ENCODE results near the gene TMEM52. TPM values are rescaled to one million over a fixed set of nuclear protein-coding genes. Genes with fewer than 3 reads are reported as not detected.
A peak's percentile ranks its signal among the peaks of the same experiment; 100 is the strongest.

The TMEM52 gene
- total RNA-seq = under 1 TPM in 3 of 5 donors, not detected in 2; 0.28 to 0.93 (median 0.69) TPM
- total RNA-seq (2013) = 0.52 TPM
- total RNA-seq = 0 to 0.98 (median 0.23) reads per million in 29 experiments

GRCh38 chr1:1918901-1919303 lies at the start of gene TMEM52:
TSS of gene TMEM52 (minus strand) at chr1:1919279. CDS start at chr1:1919265, 14 bp downstream.
- Mint-ChIP-seq H3K27ac (peak within 1 kb of the TSS; percentile 43 to 72), H3K4me3 (peak within 1 kb of the TSS; percentile 62 to 69 (median 64)), H3K36me3 (no peaks in the 10 kb centered on the region), H3K4me1 (peaks cover 0 to 11% (median 0%) of the 10 kb centered on the region in 3 donors), H3K27me3 (peaks cover 0 to under 1% of the 10 kb centered on the region in 2 donors), H3K9me3 (no peaks in the 10 kb centered on the region)
- Histone ChIP-seq H3K27me3 (replicated peaks in 1 of 2; ENCODE audit: control insufficient read depth in 2 of 2, extremely low read depth in 1 of 2, insufficient read depth in 2 of 2, low read length in 1 of 2) (peaks cover 0 to 23% of the 10 kb centered on the region in 2 experiments), H3K4me3 (ENCODE audit: control insufficient read depth in 1 of 2, extremely low read depth in 1 of 2, low read length in 1 of 2) (peak within 1 kb of the TSS; percentile 35 to 39), H3K36me3 (ENCODE audit: control insufficient read depth in 2 of 2, extremely low read depth in 1 of 2, insufficient read depth in 1 of 2, low read length in 1 of 2) (no peaks in the 10 kb centered on the region), H3K9me3 (no peaks in the 10 kb centered on the region), H3K4me1 (ENCODE audit: control insufficient read depth in 1 of 2, extremely low read depth in 1 of 2, insufficient read depth in 2 of 2, low read length in 2 of 2) (peaks cover 0 to 28% of the 10 kb centered on the region in 2 experiments), H3K27ac (ENCODE audit: low read length) (peak within 1 kb of the TSS; percentile 63)
- ChIA-PET POLR2A (no interaction called here), CTCF (no interaction called here)
- DNase-seq (peak in 6 of 35 experiments; percentile 14 to 34 (median 22)), ATAC-seq (replicated peaks in 1 of 4) (peak; percentile 13 to 37 (median 18))
- WGBS (ENCODE audit: insufficient coverage) = 0% methylated on average over 44 of the region's 44 CpGs

GRCh38 chr1:1967879-1968278 lies 48.8 kb upstream of the TMEM52 start:
- Mint-ChIP-seq H3K4me3 (no peak overlapping the region), H3K36me3 (no peaks in the 10 kb centered on the region), H3K9me3 (no peaks in the 10 kb centered on the region), H3K27me3 (peaks cover 0 to 3% of the 10 kb centered on the region in 2 donors), H3K27ac (no peak overlapping the region), H3K4me1 (no peaks in the 10 kb centered on the region)
- no peak for DNase-seq
- WGBS (ENCODE audit: insufficient coverage) = 73% methylated on average over 3 of the region's 3 CpGs
- Histone ChIP-seq H3K9me3 (no peaks in the 10 kb centered on the region), H3K4me3 (ENCODE audit: control insufficient read depth in 1 of 2, extremely low read depth in 1 of 2, low read length in 1 of 2) (no peak overlapping the region), H3K27me3 (replicated peaks in 1 of 2; ENCODE audit: control insufficient read depth in 2 of 2, extremely low read depth in 1 of 2, insufficient read depth in 2 of 2, low read length in 1 of 2) (peaks cover 0 to 45% of the 10 kb centered on the region in 2 experiments), H3K27ac (ENCODE audit: low read length) (no peak overlapping the region), H3K36me3 (ENCODE audit: control insufficient read depth in 2 of 2, extremely low read depth in 1 of 2, insufficient read depth in 1 of 2, low read length in 1 of 2) (no peaks in the 10 kb centered on the region), H3K4me1 (ENCODE audit: control insufficient read depth in 1 of 2, extremely low read depth in 1 of 2, insufficient read depth in 2 of 2, low read length in 2 of 2) (no peaks in the 10 kb centered on the region)
- ATAC-seq (replicated peaks in 1 of 4) = no peak
- ChIA-PET CTCF (no interaction called here), POLR2A (no interaction called here)

- DNase-seq = no peak
- Histone ChIP-seq H3K4me3 (ENCODE audit: control insufficient read depth in 1 of 2, extremely low read depth in 1 of 2, low read length in 1 of 2) (no peak overlapping the region), H3K27me3 (replicated peaks in 1 of 2; ENCODE audit: control insufficient read depth in 2 of 2, extremely low read depth in 1 of 2, insufficient read depth in 2 of 2, low read length in 1 of 2) (peaks cover 0 to 46% of the 10 kb centered on the region in 2 experiments), H3K27ac (ENCODE audit: low read length) (no peak overlapping the region), H3K36me3 (ENCODE audit: control insufficient read depth in 2 of 2, extremely low read depth in 1 of 2, insufficient read depth in 1 of 2, low read length in 1 of 2) (no peaks in the 10 kb centered on the region), H3K4me1 (ENCODE audit: control insufficient read depth in 1 of 2, extremely low read depth in 1 of 2, insufficient read depth in 2 of 2, low read length in 2 of 2) (no peaks in the 10 kb centered on the region), H3K9me3 (no peaks in the 10 kb centered on the region)
- Mint-ChIP-seq H3K9me3 (no peaks in the 10 kb centered on the region), H3K27ac (no peak overlapping the region), H3K4me3 (no peak overlapping the region), H3K4me1 (no peaks in the 10 kb centered on the region), H3K36me3 (no peaks in the 10 kb centered on the region), H3K27me3 (peaks cover 3 to 4% of the 10 kb centered on the region in 2 donors)
- POLR2A ChIA-PET = no interaction called here
- CTCF ChIA-PET = no interaction called here
- no peak for ATAC-seq (replicated peaks in 1 of 4)
- 62% methylated on average over 13 of the region's 16 CpGs for WGBS (ENCODE audit: insufficient coverage)
Measured at GRCh38 chr1:1967151-1967550, 48.1 kb upstream of the TMEM52 start.

- Mint-ChIP-seq H3K36me3 (no peaks in the 10 kb centered on the region), H3K27me3 (peaks cover 7 to 11% of the 10 kb centered on the region in 2 donors), H3K27ac (no peak overlapping the region), H3K4me3 (no peak overlapping the region), H3K4me1 (no peaks in the 10 kb centered on the region), H3K9me3 (no peaks in the 10 kb centered on the region)
- no peaks in the 10 kb centered on the region for H3K36me3 ChIP-seq (ENCODE audit: control insufficient read depth in 2 of 2, extremely low read depth in 1 of 2, insufficient read depth in 1 of 2, low read length in 1 of 2)
- DNase-seq = no peak
- H3K9me3 ChIP-seq = no peaks in the 10 kb centered on the region
- peaks cover 0 to 52% of the 10 kb centered on the region in 2 experiments for H3K27me3 ChIP-seq (replicated peaks in 1 of 2; ENCODE audit: control insufficient read depth in 2 of 2, extremely low read depth in 1 of 2, insufficient read depth in 2 of 2, low read length in 1 of 2)
- WGBS (ENCODE audit: insufficient coverage) = 75% methylated on average over 29 of the region's 38 CpGs
- H3K4me3 ChIP-seq (ENCODE audit: control insufficient read depth in 1 of 2, extremely low read depth in 1 of 2, low read length in 1 of 2) = no peak overlapping the region
- no peak overlapping the region for H3K27ac ChIP-seq (ENCODE audit: low read length)
- no peak for ATAC-seq (replicated peaks in 1 of 4)
- ChIA-PET CTCF (no interaction called here), POLR2A (no interaction called here)
- H3K4me1 ChIP-seq (ENCODE audit: control insufficient read depth in 1 of 2, extremely low read depth in 1 of 2, insufficient read depth in 2 of 2, low read length in 2 of 2) = no peaks in the 10 kb centered on the region
Measured at GRCh38 chr1:1966071-1966740, 47.1 kb upstream of the TMEM52 start.

- ChIA-PET CTCF (no interaction called here), POLR2A (no interaction called here)
- DNase-seq = no peak
- no peak overlapping the region for H3K4me3 ChIP-seq (ENCODE audit: control insufficient read depth in 1 of 2, extremely low read depth in 1 of 2, low read length in 1 of 2)
- Mint-ChIP-seq H3K36me3 (no peaks in the 10 kb centered on the region), H3K4me1 (no peaks in the 10 kb centered on the region), H3K27ac (no peak overlapping the region), H3K4me3 (no peak overlapping the region), H3K9me3 (no peaks in the 10 kb centered on the region), H3K27me3 (peaks cover 13 to 17% of the 10 kb centered on the region in 2 donors)
- no peaks in the 10 kb centered on the region for H3K9me3 ChIP-seq
- H3K27me3 ChIP-seq (replicated peaks in 1 of 2; ENCODE audit: control insufficient read depth in 2 of 2, extremely low read depth in 1 of 2, insufficient read depth in 2 of 2, low read length in 1 of 2) = peaks cover 0 to 58% of the 10 kb centered on the region in 2 experiments
- WGBS (ENCODE audit: insufficient coverage) = 76% methylated on average over 10 of the region's 10 CpGs
- H3K4me1 ChIP-seq (ENCODE audit: control insufficient read depth in 1 of 2, extremely low read depth in 1 of 2, insufficient read depth in 2 of 2, low read length in 2 of 2) = no peaks in the 10 kb centered on the region
- no peak for ATAC-seq (replicated peaks in 1 of 4)
- no peak overlapping the region for H3K27ac ChIP-seq (ENCODE audit: low read length)
- no peaks in the 10 kb centered on the region for H3K36me3 ChIP-seq (ENCODE audit: control insufficient read depth in 2 of 2, extremely low read depth in 1 of 2, insufficient read depth in 1 of 2, low read length in 1 of 2)
Measured at GRCh38 chr1:1965546-1965945, 46.5 kb upstream of the TMEM52 start.

- no peak overlapping the region for H3K27ac Mint-ChIP-seq
- 81% methylated on average over 22 of the region's 25 CpGs for WGBS (ENCODE audit: insufficient coverage)
- Histone ChIP-seq H3K4me3 (ENCODE audit: control insufficient read depth in 1 of 2, extremely low read depth in 1 of 2, low read length in 1 of 2) (no peak overlapping the region), H3K27ac (ENCODE audit: low read length) (no peak overlapping the region), H3K9me3 (no peaks in the 10 kb centered on the region), H3K4me1 (ENCODE audit: control insufficient read depth in 1 of 2, extremely low read depth in 1 of 2, insufficient read depth in 2 of 2, low read length in 2 of 2) (peaks cover 0 to 4% of the 10 kb centered on the region in 2 experiments), H3K27me3 (replicated peaks in 1 of 2; ENCODE audit: control insufficient read depth in 2 of 2, extremely low read depth in 1 of 2, insufficient read depth in 2 of 2, low read length in 1 of 2) (peaks cover 0 to 66% of the 10 kb centered on the region in 2 experiments), H3K36me3 (ENCODE audit: control insufficient read depth in 2 of 2, extremely low read depth in 1 of 2, insufficient read depth in 1 of 2, low read length in 1 of 2) (no peaks in the 10 kb centered on the region)
- H3K4me3 Mint-ChIP-seq = no peak overlapping the region
- DNase-seq (no peak), ATAC-seq (replicated peaks in 1 of 4) (no peak)
- ChIA-PET CTCF (no interaction called here), POLR2A (no interaction called here)
- no peaks in the 10 kb centered on the region for H3K36me3 Mint-ChIP-seq
- H3K9me3 Mint-ChIP-seq = no peaks in the 10 kb centered on the region
- H3K27me3 Mint-ChIP-seq = peaks cover 14 to 20% of the 10 kb centered on the region in 2 donors
- H3K4me1 Mint-ChIP-seq = no peaks in the 10 kb centered on the region
Measured at GRCh38 chr1:1964811-1965210, 45.7 kb upstream of the TMEM52 start.
